Activated T-cell treated with anti-CD3 and anti-CD28 coated beads, Interleukin-2, amount 50 U/mL, for 1 hour (primary cell): ENCODE results near the gene CHRND.
A peak's percentile ranks its signal among the peaks of the same experiment; 100 is the strongest.

Experiments
- DNase-seq: peaks from one replicate; pipeline ENCODE4 v3.0.0-alpha.2; 2020

Gene CHRND

DNA sequence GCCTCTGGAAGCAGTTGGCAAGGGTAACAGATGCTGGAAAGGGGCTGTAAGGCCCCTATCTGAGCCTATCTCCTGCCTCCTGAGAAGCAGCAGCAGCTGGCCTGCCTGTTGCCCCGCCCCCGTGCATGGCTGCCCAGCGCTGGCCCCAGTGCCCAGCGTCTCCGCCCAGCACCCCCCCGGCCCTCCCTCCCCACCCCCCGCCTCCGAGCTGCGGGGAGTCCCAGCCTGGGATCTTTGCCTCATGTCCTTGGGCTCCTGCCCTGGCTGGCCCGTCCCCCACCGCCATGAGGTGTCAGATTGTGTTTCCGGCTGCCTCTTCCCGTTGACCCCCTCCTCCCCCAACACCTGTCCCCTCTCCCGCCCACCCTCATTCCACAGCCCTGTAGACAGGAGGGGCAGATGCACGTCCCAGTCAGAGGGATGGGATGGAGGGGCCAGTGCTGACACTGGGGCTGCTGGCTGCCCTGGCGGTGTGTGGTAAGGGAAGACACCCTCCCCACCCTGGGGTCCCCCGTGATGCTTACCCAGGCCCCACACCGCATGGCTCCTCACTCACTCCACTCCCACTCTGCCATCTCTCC is at the start of gene CHRND:
TSS of gene CHRND (plus strand) at position 370 of the 581 bp plus-strand sequence. CDS start at position 426, 56 bp downstream.
- no peak for DNase-seq

DNA sequence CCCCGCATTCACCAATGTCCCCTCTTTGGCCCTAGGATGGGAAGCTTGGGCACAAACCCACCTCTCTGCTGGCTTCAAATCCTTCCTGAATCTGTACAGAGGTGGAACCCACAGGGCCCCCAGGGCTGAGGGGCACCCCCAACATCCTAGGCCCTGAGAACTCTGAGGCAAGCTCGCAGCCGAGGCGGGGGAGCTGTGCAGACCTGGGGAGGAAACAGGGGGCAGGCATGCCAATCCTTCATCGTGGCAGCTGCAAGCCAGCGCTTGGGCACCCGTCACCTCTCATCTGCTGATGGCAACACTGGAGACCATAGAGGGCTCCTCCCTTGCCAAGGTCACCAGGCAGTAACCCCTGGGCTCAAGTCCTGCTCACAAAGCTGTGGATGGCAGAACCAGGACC is 49.2 kb upstream of the CHRND start:
- DNase-seq, result no peak

- no peak for DNase-seq
Measured at GRCh38 chr2:232477751-232478510, 48.0 kb upstream of the CHRND start.

DNA sequence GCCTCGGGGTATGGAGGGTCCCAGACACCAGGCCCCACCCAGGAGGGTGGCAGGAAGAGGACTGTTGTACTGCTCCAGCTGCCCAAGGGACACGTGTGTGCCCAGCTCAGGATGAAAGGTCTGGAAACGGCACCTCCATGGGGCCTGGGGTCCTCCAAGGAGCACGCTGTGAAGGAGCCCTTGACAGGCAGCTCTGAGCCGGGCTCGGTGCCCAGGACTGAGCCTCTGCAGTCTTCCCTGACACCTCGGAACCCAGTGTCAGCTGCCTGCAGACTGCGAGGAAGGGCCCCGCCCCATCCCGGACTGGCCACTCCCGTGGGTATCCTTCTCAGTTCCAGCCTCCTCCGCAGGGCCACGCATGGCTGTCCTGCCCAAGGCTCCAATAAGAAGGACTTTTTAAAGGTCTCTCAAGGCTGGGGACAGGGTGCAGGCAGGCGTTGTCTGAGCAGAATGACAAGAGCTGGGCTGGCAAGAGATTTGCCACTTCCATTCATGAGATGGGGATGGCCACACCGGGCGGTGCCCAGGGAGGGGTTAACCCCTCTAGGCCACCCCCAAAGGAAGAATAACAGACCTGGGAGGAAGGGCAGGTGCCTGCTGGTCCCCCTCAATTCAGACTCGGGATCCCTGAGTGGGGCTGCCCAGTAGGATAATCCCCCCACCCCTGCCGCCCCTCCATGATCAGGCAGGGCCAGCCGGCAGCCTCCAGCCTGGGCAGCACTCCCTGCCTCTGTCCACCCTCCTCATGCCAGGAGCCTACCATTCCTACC is 47.2 kb upstream of the CHRND start:
- DNase-seq, result peak; percentile 11

DNA sequence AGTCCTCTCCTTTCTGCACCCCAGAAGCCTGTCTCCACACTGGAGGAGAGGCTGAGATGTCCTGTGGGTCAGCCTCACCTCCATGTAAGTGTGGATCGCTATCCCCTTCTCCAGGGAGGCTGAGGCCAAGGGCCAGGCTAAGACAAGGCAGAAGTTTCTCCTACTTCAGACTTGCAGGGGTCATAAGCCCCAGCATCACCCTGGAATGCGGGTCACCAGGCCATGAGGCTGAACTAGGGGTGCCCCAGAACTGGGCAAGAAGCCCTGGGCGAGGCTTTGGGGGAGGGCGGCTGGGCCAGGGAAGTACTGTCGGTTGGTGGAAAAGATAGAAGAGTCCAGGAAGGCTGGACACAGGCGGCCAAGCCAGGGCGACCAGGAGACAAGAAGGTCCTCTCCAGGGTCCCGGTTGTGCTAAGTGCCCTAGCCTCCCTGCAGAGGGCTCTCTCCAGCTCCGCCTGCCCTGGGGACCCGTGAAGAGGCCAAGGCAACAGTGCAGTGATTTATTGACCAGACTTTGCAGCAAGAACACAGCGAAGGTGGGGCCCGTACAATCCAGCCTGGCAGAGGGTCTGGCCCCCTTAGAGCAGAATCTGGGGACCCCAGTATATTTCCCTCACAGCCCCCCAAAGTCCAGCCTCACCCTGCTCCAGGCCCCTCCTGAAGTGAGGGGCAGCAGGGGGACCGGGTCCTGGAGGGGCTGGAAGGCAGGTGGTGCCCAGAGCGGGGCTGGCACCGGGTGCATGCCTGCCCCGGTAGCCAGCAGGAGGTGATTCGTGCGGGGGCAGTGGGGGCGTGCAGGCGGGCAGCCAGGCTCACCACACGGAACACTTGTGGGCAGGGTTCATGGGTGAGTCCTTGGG is 46.4 kb upstream of the CHRND start:
- DNase-seq, result peak; percentile 11

DNA sequence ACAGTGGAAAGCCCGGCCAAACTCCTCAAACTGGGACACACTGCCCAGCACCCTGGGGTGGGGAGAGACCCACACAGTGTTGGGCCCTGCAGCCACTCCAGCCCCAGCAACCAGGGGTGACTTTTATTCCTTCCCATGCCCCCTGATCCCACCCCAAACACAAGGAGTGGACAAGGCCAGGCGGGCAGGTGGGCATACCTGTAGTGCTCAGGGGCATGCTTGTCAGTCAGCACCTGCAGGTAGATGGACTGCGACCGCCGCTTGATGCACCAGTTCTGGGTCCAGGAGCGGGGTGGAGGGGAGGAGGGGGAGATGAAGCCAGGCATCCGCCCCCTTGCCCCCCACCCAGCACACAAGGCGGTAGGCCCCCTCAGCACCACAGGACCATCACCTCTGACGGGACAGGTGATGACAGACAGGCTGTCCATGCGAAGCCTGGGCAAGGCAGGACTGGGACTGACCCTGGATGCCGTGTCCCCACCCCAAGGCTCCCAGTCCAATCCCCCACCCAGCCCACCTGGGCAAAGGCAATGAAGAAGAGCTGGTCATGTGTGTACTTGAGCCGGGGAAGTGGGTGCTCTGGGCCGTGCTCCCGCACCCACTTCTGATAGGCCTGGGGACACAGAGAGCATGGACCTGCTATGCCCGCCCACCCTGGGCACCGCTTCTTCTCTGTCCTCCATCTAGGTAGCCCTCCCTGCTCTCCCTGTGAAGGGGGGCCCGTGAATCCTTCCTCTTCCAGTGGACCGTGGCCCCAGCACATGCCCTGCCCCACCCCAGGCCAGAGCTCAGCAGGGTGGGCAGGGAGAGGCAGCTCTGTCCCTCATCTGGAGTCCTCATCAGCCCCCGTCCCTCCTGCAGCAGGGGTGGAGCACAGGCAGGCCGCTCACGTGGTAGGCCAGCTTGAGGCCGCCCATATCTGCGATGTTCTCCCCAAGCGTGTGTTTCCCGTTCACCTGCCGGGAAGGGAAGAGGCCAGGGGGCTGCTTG is 45.5 kb upstream of the CHRND start:
- peak; percentile 5 for DNase-seq

- no peak for DNase-seq
Measured at GRCh38 chr2:232481322-232482140, 44.4 kb upstream of the CHRND start.

GRCh38 chr2:232482301-232483238 is 43.4 kb upstream of the CHRND start:
- no peak for DNase-seq

DNA sequence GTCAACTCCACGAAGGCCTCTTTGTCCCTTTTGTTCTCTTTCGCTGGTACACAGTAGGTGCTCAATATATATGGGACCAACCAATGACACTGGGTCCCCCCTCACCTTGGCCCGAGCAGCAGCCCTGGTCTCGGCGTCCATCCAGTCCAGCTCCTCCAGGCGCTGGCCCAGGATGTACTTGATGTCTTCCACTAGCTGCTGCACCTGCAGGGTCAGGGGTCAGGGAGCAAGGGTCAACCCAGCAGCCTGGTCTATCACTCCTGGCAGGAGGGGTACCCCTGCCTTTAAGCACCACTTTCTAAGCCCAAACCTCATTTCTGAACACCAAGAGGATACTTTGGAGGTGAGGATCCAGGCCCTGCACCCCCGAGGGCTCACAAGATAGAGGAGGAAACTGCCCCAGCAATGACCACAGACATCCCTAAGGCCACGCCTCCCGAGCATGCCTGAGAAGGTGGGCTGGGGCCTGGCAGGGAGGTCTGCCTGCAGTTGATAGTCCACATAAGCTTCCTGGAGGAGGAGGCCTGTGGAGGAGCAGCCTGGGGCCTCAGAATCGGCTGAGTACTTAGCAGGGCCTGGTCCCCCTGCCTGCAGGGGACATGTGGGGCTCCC is 42.5 kb upstream of the CHRND start:
- peak; percentile 10 for DNase-seq

- peak; percentile 13 for DNase-seq
Measured at GRCh38 chr2:232483923-232484627, 41.9 kb upstream of the CHRND start.

GRCh38 chr2:232484628-232485347 is 41.2 kb upstream of the CHRND start:
- peak; percentile 12 for DNase-seq

GRCh38 chr2:232485348-232485756 is 40.6 kb upstream of the CHRND start:
- DNase-seq, result peak; percentile 13

DNA sequence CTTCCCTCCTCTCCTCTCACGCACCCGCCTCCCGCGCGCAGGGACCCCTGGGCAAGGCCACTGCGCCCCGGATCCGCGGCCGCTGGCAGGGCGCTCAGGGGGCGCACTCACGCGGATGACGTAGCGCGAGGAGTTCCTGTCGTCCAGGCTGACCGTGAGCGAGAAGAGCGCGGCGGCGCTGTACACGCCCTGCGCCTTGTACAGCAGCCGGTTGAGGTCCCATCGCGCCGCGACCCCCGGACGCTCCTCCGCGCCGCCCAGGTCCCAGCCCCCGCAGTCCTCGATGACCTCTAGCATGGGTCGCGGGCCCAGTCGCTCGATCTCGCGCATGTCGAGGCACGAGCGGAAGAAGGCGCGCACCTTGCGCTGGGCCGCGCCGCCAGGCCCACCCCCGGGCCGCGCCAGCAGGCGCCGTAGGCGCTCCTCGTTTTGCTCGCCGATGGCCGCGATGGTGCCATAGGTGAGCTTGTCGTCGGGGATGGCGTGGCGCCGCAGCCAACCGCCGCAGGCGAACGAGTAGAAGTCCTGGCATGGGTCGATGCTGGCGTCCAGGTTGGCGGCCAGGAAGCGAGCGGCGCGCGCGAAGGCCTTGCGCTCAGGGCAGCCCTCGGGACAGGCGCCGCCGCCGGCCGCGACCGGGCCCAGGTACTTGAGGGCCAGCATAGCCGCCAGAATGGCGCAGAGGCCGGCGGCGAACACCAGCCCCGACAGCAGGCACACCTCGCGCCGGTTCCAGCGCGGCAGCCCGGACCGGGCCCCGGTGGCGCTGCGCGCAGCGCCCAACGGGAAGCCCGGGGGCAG is 40.0 kb upstream of the CHRND start:
- DNase-seq, result no peak

GRCh38 chr2:232486558-232487384 is 39.2 kb upstream of the CHRND start:
- DNase-seq, result no peak

DNA sequence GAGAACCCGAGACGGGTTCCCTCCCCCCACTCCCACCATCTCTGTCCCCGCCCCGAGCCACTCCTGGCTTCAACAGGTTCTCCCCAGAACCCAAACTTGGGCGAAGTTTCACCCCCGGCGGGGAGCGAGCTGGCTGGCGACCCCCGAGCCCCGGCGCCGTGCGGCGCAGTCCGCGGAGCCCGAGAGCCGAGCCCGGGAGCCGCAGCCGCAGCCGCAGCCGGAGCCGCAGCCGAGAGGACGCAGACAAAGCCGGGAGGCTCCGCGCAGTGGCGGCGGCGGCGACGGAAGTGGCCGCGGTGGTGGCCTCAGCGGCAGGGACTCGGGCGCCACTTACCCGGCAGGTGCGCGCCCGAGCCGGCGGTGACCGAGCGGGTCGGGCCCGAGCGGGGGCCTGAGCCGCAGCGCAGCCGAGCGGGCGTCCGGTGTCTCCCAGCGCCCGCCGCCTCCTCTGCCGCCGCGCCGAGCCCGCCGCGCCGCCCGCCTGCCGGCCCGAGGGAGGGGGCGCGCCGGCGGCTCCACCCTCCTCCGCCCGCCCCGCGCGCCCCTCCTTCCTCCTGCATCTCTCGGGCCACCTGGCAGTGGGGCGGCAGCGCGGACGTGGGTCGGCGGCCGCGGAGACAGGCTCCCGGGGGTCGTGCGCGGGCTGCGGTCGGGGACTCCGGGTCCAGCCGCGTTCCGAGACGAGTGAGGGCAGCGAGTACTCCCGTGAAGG is 38.4 kb upstream of the CHRND start, which contains the start of gene ECEL1:
TSS of gene ECEL1 (minus strand) at position 450 of the 712 bp plus-strand sequence. CDS start 1,181 bp downstream, outside the sequence.
- DNase-seq, result no peak
